ENCODE data around the gene METAP1.
"Not testable (repeated sequence)": the region's sequence is repeated elsewhere in the genome, so short reads cannot be mapped to it uniquely, and the experiment has no call there.

METAP1 gene

DNA sequence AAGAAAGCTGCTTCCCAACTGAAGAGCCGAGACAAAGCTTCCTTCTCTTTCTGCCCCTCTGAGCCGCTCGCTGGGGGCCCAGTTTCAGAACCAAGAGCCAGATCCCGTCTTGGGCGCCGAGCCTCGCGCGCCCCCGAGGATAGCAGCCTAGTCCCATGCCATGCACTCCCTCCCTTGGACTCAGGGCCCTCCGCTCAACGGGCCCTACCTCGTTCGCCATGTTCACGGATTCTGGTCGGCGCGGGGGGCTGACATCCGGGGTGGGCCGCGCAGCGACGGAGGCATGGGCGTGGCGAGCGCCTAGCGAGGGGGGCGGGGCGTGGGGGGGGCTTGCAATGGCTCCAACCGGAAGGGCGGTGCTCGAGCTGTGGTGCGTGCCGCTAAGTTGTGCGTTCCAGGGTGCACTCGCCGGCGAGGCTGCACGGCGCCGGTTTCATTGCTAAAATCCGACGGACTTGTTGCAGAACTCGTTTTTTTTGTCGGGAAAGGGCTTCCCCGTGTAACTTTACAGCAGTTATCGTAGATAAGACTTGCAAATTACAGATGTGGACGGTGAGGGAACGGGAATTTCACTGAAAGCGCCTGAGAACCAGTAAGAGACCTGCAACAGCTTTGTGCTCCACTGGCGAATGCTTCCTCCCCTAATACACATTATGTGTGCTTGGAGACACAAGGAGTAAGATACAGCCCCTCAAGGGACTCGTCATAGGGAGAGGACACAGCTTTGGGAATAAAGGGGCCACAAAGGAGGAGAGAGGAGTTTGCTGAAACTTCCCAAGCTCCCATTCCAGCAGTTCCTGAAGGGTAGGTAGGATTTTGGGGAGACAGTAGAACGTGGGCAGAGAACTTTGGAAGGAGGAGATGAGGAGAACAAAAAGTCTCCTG, 93.2 kb downstream of the METAP1 start, which contains the start of gene ADH5:
Gene ADH5, minus strand, starts transcription at position 308 of the 885 bp plus-strand sequence. Its CDS starts 88 bp downstream, at position 220.
- Mint-ChIP-seq H3K4me3 (peak within 1 kb of the TSS; percentile 95), H3K9me3 (no peaks in the 10 kb centered on the region), H3K27ac (peak within 1 kb of the TSS; percentile 97), H3K27me3 (no peaks in the 10 kb centered on the region), H3K4me1 (peaks cover 50% of the 10 kb centered on the region), H3K36me3 (peaks cover 15% of the 10 kb centered on the region)
- peak; percentile 99 for ATAC-seq

GRCh38 chr4:99090481-99091215, 95.1 kb downstream of the METAP1 start:
- Mint-ChIP-seq H3K4me1 (peaks cover 45% of the 10 kb centered on the region), H3K27ac (peak overlapping the region; percentile 97), H3K27me3 (no peaks in the 10 kb centered on the region), H3K9me3 (no peaks in the 10 kb centered on the region), H3K36me3 (no peaks in the 10 kb centered on the region), H3K4me3 (no peak overlapping the region)
- ATAC-seq: no peak

- H3K4me3 Mint-ChIP-seq: no peak overlapping the region
- no peaks in the 10 kb centered on the region for H3K9me3 Mint-ChIP-seq
- H3K27ac Mint-ChIP-seq: no peak overlapping the region
- no peaks in the 10 kb centered on the region for H3K27me3 Mint-ChIP-seq
- no peaks in the 10 kb centered on the region for H3K36me3 Mint-ChIP-seq
- no peak for ATAC-seq
- peaks cover 42% of the 10 kb centered on the region for H3K4me1 Mint-ChIP-seq
Measured at GRCh38 chr4:99091216-99091575, 95.7 kb downstream of the METAP1 start.

DNA sequence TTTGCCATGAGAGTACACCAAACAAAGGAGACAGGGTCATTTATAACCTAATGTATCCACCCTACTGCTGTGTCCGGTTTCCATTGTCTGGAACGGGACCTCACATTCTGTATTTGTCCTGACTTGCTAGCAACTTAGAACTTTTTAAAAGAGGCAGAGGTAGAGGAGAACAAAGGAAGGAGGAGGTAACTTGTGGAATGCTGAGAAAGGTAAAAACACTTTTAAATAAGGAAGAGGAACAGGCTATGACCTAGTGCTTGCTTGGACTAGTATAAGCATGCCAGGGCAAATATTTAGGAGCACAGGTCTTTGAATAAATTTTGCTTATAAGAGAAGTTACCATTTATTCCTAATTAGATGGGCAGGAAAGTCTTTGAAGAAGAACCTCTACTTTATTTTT, 96.3 kb downstream of the METAP1 start:
- H3K36me3 Mint-ChIP-seq, H3K9me3 Mint-ChIP-seq, H3K27me3 Mint-ChIP-seq, H3K27ac Mint-ChIP-seq, ATAC-seq, H3K4me3 Mint-ChIP-seq: not testable (repeated sequence)
- peaks cover 37% of the 10 kb centered on the region for H3K4me1 Mint-ChIP-seq

DNA sequence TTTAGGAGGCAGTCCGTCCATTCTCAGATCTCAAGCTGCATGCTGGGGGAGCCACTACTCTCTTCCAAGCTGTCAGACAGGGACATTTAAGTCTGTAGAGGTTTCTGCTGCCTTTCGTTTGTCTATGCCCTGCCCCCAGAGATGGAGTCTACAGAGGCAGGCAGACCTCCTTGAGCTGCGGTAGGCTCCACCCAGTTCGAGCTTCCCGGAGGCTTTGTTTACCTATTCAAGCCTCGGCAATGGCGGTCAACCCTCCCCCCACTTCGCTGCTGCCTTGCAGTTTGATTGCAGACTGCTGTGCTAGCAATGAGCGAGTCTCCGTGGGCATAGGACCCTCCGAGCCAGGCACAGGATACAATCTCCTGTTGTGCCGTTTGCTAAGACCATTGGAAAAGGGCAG, 103.8 kb downstream of the METAP1 start:
- H3K27ac Mint-ChIP-seq: no peak overlapping the region

GRCh38 chr4:99099814-99100213, 104.3 kb downstream of the METAP1 start:
- H3K9me3 Mint-ChIP-seq, H3K4me3 Mint-ChIP-seq, H3K36me3 Mint-ChIP-seq, H3K4me1 Mint-ChIP-seq, ATAC-seq, H3K27ac Mint-ChIP-seq, H3K27me3 Mint-ChIP-seq: not testable (repeated sequence)

More for the DNA sequence above, 103.8 kb downstream of the METAP1 start:
- ATAC-seq: no peak
- H3K27me3 Mint-ChIP-seq: no peaks in the 10 kb centered on the region
- no peaks in the 10 kb centered on the region for H3K4me1 Mint-ChIP-seq
- H3K4me3 Mint-ChIP-seq: no peak overlapping the region
- H3K36me3 Mint-ChIP-seq: no peaks in the 10 kb centered on the region
- no peaks in the 10 kb centered on the region for H3K9me3 Mint-ChIP-seq

DNA sequence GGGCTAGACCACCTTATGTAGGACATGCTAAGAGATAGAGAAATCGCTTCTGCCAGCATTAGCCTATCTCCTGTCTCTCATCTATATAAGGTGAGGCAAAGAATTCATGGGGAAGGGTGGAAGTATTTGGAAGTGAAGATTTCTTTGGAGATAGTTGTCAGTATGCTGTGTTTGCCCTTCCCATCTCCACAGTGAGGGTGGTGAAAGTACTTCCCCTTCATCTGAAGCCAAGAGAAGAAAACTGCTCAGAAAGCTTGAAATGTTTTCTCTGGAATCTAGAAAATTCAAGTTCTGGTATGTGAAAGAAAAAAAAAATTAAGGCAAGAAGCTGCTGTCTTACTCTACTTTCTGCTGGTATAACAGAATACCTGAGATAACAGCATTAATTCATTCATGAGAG, 105.4 kb downstream of the METAP1 start:
- ATAC-seq: no peak
- Mint-ChIP-seq H3K9me3 (no peaks in the 10 kb centered on the region), H3K27me3 (no peaks in the 10 kb centered on the region), H3K4me3 (no peak overlapping the region), H3K4me1 (no peaks in the 10 kb centered on the region), H3K36me3 (no peaks in the 10 kb centered on the region), H3K27ac (no peak overlapping the region)

DNA sequence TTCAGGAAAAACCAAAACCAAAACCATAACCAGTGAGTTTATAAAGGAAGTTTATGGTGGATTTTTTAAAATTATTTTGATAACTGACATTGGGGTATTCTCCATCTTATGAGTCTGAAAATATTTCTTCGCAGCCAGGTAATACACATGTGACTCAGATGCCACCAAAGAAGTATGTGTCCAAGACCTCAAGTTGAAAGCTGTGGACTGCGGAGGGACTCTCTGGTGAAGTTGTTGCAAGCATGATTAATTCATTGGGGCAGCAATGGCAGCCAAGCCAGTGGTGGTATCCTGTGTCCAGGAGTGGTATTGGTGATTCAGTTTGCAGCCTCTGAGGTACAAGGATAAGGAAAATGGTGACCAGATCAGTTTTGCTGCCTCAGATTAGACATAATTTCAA, 107.1 kb downstream of the METAP1 start:
- ATAC-seq: no peak
- Mint-ChIP-seq H3K9me3 (no peaks in the 10 kb centered on the region), H3K4me1 (no peaks in the 10 kb centered on the region), H3K27ac (no peak overlapping the region), H3K27me3 (no peaks in the 10 kb centered on the region), H3K36me3 (no peaks in the 10 kb centered on the region), H3K4me3 (no peak overlapping the region)

- ATAC-seq: no peak
Measured at GRCh38 chr4:99103166-99103565, 107.6 kb downstream of the METAP1 start.

DNA sequence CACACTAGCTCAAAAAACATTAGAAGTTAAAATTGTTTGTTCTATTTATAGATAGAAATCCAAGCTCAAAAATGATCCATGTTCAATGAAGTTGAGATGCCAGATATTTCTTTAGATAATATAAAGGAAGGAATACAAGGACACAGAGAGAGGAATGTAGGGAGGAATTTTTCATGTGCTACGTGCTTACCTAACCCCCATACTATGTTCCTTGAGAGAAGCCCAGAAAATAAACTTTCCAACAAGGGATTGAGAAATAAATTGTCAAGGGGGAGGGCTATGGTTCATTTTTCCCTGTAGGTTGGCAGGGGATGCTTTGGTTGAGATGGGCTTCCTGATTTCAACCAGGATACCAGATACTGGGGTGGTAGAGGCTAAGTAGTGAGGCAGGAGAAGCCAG, 108.6 kb downstream of the METAP1 start:
- ATAC-seq: no peak
- H3K27ac Mint-ChIP-seq: no peak overlapping the region
- no peak overlapping the region for H3K4me3 Mint-ChIP-seq
- peaks cover 7% of the 10 kb centered on the region for H3K4me1 Mint-ChIP-seq
- no peaks in the 10 kb centered on the region for H3K9me3 Mint-ChIP-seq
- H3K27me3 Mint-ChIP-seq: no peaks in the 10 kb centered on the region
- H3K36me3 Mint-ChIP-seq: no peaks in the 10 kb centered on the region

More at GRCh38 chr4:99103166-99103565, 107.6 kb downstream of the METAP1 start:
- H3K27me3 Mint-ChIP-seq: no peaks in the 10 kb centered on the region
- no peak overlapping the region for H3K27ac Mint-ChIP-seq
- H3K4me3 Mint-ChIP-seq: no peak overlapping the region
- no peaks in the 10 kb centered on the region for H3K4me1 Mint-ChIP-seq
- H3K9me3 Mint-ChIP-seq: no peaks in the 10 kb centered on the region
- H3K36me3 Mint-ChIP-seq: no peaks in the 10 kb centered on the region

GRCh38 chr4:99109286-99109685, 113.8 kb downstream of the METAP1 start:
- not testable (repeated sequence) for H3K27me3 Mint-ChIP-seq, H3K36me3 Mint-ChIP-seq, H3K27ac Mint-ChIP-seq, H3K9me3 Mint-ChIP-seq, H3K4me3 Mint-ChIP-seq, ATAC-seq, H3K4me1 Mint-ChIP-seq

Measured in stimulated activated memory B cell treated with anti-CD40 and anti-IgM and Interleukin-4, amounts not matched to agents 10 μg/mL and 1 μg/mL and 100 μg/mL, for 72 hours (primary cell).